Neural progenitor cell (in vitro differentiated cells): ENCODE data around the gene ZNF808. TPM values are rescaled to one million over a fixed set of nuclear protein-coding genes. Genes with fewer than 3 reads are reported as not detected.
A peak's percentile ranks its signal among the peaks of the same experiment; 100 is the strongest.
"Not testable (repeated sequence)": the region's sequence is repeated elsewhere in the genome, so short reads cannot be mapped to it uniquely, and the experiment has no call there.

ENCODE experiments used
- DNase-seq: peaks from one replicate; pipeline ENCODE4 v3.0.0-alpha.2; 2016; ENCODE audit warnings: low spot score
- H2AFZ ChIP-seq: fragments of 200-600 bp; sonication (generic); replicated peaks from 2 replicates; pipeline ENCODE4 v1.6.1; 2016; ENCODE audit warnings: antibody characterized with exemption
- H3F3A ChIP-seq: fragments of 200-600 bp; sonication (generic); 2 replicates; pipeline ENCODE4 v1.6.1; 2016; ENCODE audit warnings: antibody characterized with exemption, low read depth
- H3K27ac ChIP-seq: fragments of 200-600 bp; sonication (generic); 2 replicates; pipeline ENCODE4 v1.5.1; 2016; ENCODE audit warnings: mild to moderate bottlenecking
- H3K27me3 ChIP-seq: fragments of 200-600 bp; sonication (generic); 2 replicates; pipeline ENCODE4 v1.6.1; 2016; ENCODE audit warnings: mild to moderate bottlenecking, moderate library complexity
- H3K36me3 ChIP-seq: fragments of 200-600 bp; sonication (generic); 2 replicates; pipeline ENCODE4 v1.5.1; 2016
- H3K4me1 ChIP-seq: fragments of 200-600 bp; sonication (generic); 2 replicates; pipeline ENCODE4 v1.6.1; 2016; ENCODE audit warnings: mixed run types
- H3K4me2 ChIP-seq: fragments of 200-600 bp; sonication (generic); 2 replicates; pipeline ENCODE4 v1.6.1; 2016
- H3K4me3 ChIP-seq: fragments of 200-600 bp; sonication (generic); 2 replicates; pipeline ENCODE4 v1.5.1; 2016
- H3K79me2 ChIP-seq: fragments of 200-600 bp; sonication (generic); 2 replicates; pipeline ENCODE4 v1.6.1; 2016; ENCODE audit warnings: low read depth
- H3K9ac ChIP-seq: fragments of 200-600 bp; sonication (generic); 2 replicates; pipeline ENCODE4 v1.6.1; 2016
- H3K9me3 ChIP-seq: fragments of 200-600 bp; sonication (generic); 2 replicates; pipeline ENCODE4 v1.5.1; 2016; ENCODE audit warnings: low read depth
- H4K20me1 ChIP-seq: fragments of 200-600 bp; sonication (generic); 2 replicates; pipeline ENCODE4 v1.6.1; 2016; ENCODE audit warnings: low read depth
- H3K27ac Mint-ChIP-seq: 3 replicates; pipeline ENCODE4 v1.8.0; 2021; ENCODE audit warnings: mixed read lengths
- H3K27me3 Mint-ChIP-seq: 2 replicates; pipeline ENCODE4 v1.8.0; 2022; ENCODE audit warnings: low read depth, mild to moderate bottlenecking, inconsistent platforms, moderate library complexity, mixed read lengths; ENCODE audit not compliant: insufficient read depth
- H3K36me3 Mint-ChIP-seq: 3 replicates; pipeline ENCODE4 v1.8.0; 2021; ENCODE audit warnings: mixed read lengths
- H3K4me1 Mint-ChIP-seq: 3 replicates; pipeline ENCODE4 v1.8.0; 2021; ENCODE audit warnings: mixed read lengths
- H3K4me3 Mint-ChIP-seq: 3 replicates; pipeline ENCODE4 v1.8.0; 2021; ENCODE audit warnings: mild to moderate bottlenecking, moderate library complexity, mixed read lengths
- H3K9me3 Mint-ChIP-seq: 3 replicates; pipeline ENCODE4 v1.8.0; 2020; ENCODE audit warnings: mixed read lengths
- CTCF ChIP-seq: fragments of 200-600 bp; sonication (generic); IDR thresholded peaks from 2 replicates; pipeline ENCODE4 v1.5.1; 2017; ENCODE audit warnings: antibody characterized with exemption, mild to moderate bottlenecking
- EZH2 ChIP-seq: fragments of 200-600 bp; sonication (generic); IDR thresholded peaks from 2 replicates; pipeline ENCODE4 v1.6.1; 2017; ENCODE audit warnings: antibody characterized with exemption, mild to moderate bottlenecking, moderate library complexity
- EZH2phosphoT487 ChIP-seq: fragments of 200-600 bp; sonication (generic); IDR thresholded peaks from 2 replicates; pipeline ENCODE4 v1.6.1; 2017; ENCODE audit warnings: antibody characterized with exemption
- total RNA-seq: library from RNA; depleted of rRNA; stranded (reverse); fragments of >200 nt; gene quantifications from 2 replicates; pipeline ENCODE4 v1.2.3, GENCODE V29; 2015; ENCODE audit warnings: low replicate concordance

The ZNF808 gene
- total RNA-seq, 1 donor from 2014 or later, result 18.9 TPM

- H3K4me2 ChIP-seq, result peak overlapping the region; percentile 85
- peak overlapping the region; percentile 48 for H2AFZ ChIP-seq
- H3K4me1 ChIP-seq, result peaks cover 8% of the 10 kb centered on the region
- H3K79me2 ChIP-seq, result peaks cover 19% of the 10 kb centered on the region
- TF ChIP-seq CTCF (no peak), EZH2phosphoT487 (no peak), EZH2 (no peak)
- H3K9ac ChIP-seq, result no peak overlapping the region
- no peaks in the 10 kb centered on the region for H4K20me1 ChIP-seq
- H3K27me3 ChIP-seq, result no peaks in the 10 kb centered on the region
- peaks cover 19% of the 10 kb centered on the region for H3F3A ChIP-seq
- H3K36me3 Mint-ChIP-seq, result peaks cover 37% of the 10 kb centered on the region
- peak overlapping the region; percentile 77 for H3K4me3 ChIP-seq
- no peak overlapping the region for H3K27ac ChIP-seq
- no peak for DNase-seq
- no peaks in the 10 kb centered on the region for H3K36me3 ChIP-seq
- H3K4me1 Mint-ChIP-seq, result peaks cover 9% of the 10 kb centered on the region
- peaks cover 2% of the 10 kb centered on the region for H3K27me3 Mint-ChIP-seq
- no peak overlapping the region for H3K27ac Mint-ChIP-seq
- peaks cover 44% of the 10 kb centered on the region for H3K9me3 Mint-ChIP-seq
- no peaks in the 10 kb centered on the region for H3K9me3 ChIP-seq
- peak overlapping the region; percentile 88 for H3K4me3 Mint-ChIP-seq
Measured at GRCh38 chr19:52600639-52601024, 73.2 kb downstream of the ZNF808 start.

GRCh38 chr19:52601025-52601973 lies 73.8 kb downstream of the ZNF808 start:
- Histone ChIP-seq H3K4me3 (peak overlapping the region; percentile 77), H2AFZ (peak overlapping the region; percentile 81), H3K27ac (no peak overlapping the region)

GRCh38 chr19:52601974-52602366 lies 74.5 kb downstream of the ZNF808 start:
- not testable (repeated sequence) for H3K9me3 ChIP-seq, H3K4me1 Mint-ChIP-seq, H3K27ac Mint-ChIP-seq, H4K20me1 ChIP-seq, H3K4me1 ChIP-seq, H3K9ac ChIP-seq, H3K27me3 Mint-ChIP-seq, H3K27me3 ChIP-seq, H3K27ac ChIP-seq, H3K36me3 ChIP-seq
- H3K79me2 ChIP-seq, result peaks cover 21% of the 10 kb centered on the region
- TF ChIP-seq CTCF, result peak; percentile 37
- H3K4me3 ChIP-seq, result peak overlapping the region; percentile 77
- peaks cover 44% of the 10 kb centered on the region for H3K9me3 Mint-ChIP-seq
- peaks cover 35% of the 10 kb centered on the region for H3K36me3 Mint-ChIP-seq
- H3F3A ChIP-seq, result peaks cover 19% of the 10 kb centered on the region
- H3K4me2 ChIP-seq, result peak overlapping the region; percentile 85
- peak overlapping the region; percentile 81 for H2AFZ ChIP-seq
- H3K4me3 Mint-ChIP-seq, result peak overlapping the region; percentile 88
- DNase-seq, result peak; percentile 33

More at GRCh38 chr19:52601025-52601973, 73.8 kb downstream of the ZNF808 start:
- TF ChIP-seq CTCF (peak; percentile 51), EZH2 (peak; percentile 28), EZH2phosphoT487 (no peak)
- Histone ChIP-seq H3K4me1 (peaks cover 8% of the 10 kb centered on the region), H3K4me2 (peak overlapping the region; percentile 85), H3K79me2 (peaks cover 21% of the 10 kb centered on the region), H3F3A (peaks cover 19% of the 10 kb centered on the region), H3K9ac (peak overlapping the region; percentile 10), H3K9me3 (no peaks in the 10 kb centered on the region), H3K36me3 (no peaks in the 10 kb centered on the region), H4K20me1 (no peaks in the 10 kb centered on the region), H3K27me3 (no peaks in the 10 kb centered on the region)
- H3K4me1 Mint-ChIP-seq, result peaks cover 9% of the 10 kb centered on the region
- peaks cover 35% of the 10 kb centered on the region for H3K36me3 Mint-ChIP-seq
- peak overlapping the region; percentile 88 for H3K4me3 Mint-ChIP-seq
- H3K27ac Mint-ChIP-seq, result no peak overlapping the region
- DNase-seq, result peak; percentile 97
- peaks cover 44% of the 10 kb centered on the region for H3K9me3 Mint-ChIP-seq
- peaks cover 2% of the 10 kb centered on the region for H3K27me3 Mint-ChIP-seq
